ENCODE measurements around the gene BCAS3.
A peak's percentile ranks its signal among the peaks of the same experiment; 100 is the strongest.
"Not testable (repeated sequence)": the region's sequence is repeated elsewhere in the genome, so short reads cannot be mapped to it uniquely, and the experiment has no call there.

The BCAS3 gene

DNA sequence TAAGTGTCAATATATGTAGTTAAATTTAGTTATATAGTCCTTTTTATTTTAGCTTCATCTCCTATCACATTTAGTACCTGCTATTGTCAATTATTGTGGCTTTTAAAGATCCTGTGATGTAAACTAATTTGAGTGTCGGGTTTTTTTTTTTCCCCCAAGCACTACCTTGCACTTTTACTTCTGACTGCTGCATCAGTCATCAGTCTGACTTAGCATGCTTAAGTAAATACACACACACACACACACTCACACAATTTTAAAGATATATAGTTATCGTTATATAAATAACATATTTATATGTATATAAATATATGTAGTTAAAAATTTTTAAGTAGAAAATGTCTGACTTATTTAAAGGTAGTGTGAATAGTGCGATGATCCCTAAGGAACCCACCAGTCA is 127.2 kb downstream of the BCAS3 start:
- DNase-seq = no peak

DNA sequence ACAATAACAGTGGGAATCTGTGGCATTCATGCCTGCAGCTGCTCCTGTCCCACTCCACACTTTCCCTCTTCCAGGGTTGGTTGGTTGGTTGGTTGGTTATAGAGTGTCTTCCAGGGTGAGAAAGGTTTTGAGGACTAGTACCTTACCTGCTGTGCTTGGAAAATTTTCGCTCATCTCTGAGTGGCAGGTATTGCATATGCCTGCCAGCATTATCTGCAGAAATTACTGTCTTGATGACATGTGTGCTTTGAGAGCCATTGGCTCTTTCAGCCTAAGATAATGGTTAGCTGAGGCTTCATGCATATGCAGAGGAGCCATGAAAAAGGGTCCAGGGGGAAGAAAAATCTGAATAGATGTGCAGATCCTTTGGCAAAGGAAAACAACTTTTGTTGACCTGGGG is 131.8 kb downstream of the BCAS3 start:
- no peak for DNase-seq

DNA sequence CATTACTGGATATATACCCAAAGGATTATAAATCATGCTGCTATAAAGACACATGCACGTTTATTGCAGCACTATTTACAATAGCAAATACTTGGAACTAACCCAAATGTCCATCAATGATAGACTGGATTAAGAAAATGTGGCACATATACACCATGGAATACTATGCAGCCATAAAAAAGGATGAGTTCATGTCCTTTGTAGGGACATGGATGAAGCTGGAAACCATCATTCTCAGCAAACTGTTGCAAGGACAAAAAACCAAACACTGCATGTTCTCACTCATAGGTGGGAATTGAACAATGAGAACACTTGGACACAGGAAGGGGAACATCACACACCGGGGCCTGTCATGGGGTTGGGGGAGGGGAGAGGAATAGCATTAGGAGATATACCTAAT is 137.3 kb downstream of the BCAS3 start:
- DNase-seq = not testable (repeated sequence)

DNA sequence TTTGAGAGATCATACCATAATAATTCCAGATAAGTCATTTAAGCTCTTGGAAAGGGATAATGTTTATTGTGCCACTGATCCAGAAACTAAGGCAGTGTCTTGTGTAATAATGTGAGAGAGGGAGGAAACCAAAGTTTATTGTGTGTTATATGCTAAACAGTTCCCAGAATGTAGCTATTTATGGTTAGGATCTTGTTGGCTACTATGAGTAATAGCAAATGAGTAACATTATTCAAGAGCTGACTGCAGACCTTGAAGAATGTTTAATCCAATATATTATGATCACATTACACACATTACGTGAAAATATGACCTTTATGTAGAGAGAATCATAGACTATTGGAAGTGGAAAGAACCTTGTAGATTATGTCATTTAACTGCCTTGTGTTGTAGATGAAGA is 139.5 kb downstream of the BCAS3 start:
- DNase-seq = no peak

DNA sequence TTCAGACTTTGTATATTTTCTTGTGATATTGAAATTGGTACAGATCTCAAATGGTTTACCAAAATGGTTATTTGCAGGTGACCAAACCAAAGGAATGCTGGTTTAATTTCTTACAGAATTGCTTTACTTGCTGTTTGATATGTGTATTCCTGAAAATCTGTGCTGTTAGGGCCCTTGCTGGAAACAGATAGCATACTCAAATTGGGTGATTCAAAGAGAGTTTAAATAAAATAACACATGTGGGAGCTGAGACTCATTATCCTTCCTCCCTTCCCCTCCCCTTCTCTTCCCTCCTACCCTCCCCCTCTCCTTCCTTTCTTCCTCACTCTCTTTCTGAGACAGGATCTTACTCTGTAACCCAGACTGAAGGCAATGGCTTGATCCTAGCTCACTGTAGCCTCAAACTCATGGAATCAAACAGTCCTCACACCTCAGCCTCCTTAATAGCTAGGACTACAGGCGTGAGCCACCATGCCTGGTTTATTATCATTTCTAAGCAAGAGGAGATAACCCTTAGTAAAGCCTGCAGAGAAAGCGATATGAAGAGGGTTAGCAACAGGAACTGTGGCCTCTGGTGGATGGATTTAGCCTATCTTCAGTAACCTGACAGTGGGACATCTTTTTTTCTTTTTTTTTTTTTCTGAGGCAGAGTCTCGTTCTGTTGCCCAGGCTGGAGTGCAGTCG is 141.9 kb downstream of the BCAS3 start:
- no peak for DNase-seq

DNA sequence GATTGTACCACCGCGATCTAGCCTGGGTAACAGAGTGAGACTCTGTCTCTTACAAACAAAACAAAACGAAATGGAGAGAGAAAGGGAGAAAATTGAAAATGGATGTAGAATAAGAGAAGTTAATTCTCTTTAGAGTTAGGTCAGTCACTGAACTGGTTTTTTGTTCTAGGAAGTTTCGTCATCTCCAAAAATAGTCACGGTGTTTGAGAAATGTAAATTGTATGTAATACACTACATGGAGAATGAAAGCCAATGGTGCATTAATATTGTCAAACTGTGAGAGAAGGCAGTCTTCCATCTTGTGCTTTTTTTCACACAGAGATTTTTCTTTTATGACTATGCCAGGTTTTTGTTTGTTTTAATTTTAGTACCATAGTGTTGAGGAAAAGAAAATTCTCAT is 145.9 kb downstream of the BCAS3 start:
- DNase-seq = no peak

DNA sequence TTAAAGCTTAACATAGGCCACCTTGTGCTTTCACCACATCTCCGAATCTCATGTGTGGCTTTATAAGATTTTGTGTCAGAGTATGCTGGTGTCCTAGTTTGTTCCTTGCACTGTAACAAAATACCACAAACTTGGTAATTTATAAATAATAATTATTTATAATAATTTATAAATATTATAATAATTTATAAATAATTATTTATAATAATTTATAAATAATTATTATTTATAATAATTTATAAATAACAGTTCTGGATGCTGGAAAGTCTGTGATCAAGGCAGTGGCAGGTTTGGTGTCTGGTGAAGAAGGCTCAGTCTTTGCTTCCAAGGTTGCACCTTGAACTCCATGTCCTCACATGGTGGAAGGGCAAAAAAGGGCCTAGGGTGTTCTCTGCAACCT is 147.7 kb downstream of the BCAS3 start:
- DNase-seq = no peak

DNA sequence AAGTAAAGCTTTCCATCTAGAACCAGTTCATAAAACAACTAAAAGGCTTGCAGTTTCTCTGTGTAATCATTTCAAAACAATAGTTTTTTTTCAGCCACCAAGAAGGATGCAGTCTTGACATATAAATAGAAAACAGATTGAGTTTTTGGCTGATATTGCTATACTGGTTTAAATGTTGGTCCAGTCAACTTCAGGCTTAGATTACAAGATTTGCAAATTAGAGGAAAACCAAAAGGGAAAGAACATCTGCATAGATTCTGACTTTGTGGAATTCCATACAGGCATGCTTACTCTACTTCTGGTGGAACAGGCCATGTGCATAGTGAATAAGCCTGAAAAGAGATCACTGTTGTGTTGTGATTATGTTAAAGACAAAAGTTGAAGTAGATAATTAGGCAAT is 150.3 kb downstream of the BCAS3 start:
- no peak for DNase-seq

DNA sequence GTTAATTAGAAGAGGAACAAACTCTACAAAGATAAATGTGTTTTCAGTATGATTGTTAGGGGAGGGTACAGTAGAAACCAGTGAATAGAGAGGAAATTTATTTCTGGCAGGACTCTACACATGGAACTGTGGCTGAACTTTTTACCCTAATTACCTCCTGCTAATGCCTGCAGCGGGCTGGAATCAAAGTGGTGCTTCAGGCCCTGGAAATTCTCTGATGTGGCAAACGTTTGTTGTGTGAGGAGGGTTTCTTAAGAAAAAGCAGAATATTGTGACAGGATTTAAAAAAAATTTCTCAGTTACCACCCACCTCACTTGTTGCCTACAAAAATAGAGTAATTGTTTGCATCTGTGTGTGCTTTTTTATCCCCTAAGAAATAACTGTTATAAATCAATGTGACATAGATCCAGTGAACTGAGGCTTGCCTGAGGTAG is 154.5 kb downstream of the BCAS3 start:
- DNase-seq = peak; percentile 8

DNA sequence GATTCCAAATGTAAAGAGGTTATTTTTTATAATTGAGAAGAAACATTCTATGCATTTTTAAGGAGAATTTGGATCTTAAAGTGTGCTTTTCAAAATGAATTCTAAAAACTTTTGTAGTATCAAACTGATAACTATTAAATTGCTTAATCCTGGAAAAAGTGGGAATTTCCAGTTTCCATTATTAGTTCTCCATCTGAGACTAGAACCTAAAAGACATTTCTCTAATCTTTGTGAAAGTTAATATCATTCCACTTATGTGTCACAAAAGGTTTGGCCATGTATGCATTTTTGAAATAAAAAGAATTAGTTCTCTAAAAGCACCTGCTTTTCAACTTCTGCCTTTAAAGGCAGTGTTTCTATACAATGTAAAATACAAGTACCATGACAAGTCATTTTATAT is 155.0 kb downstream of the BCAS3 start:
- no peak for DNase-seq

DNA sequence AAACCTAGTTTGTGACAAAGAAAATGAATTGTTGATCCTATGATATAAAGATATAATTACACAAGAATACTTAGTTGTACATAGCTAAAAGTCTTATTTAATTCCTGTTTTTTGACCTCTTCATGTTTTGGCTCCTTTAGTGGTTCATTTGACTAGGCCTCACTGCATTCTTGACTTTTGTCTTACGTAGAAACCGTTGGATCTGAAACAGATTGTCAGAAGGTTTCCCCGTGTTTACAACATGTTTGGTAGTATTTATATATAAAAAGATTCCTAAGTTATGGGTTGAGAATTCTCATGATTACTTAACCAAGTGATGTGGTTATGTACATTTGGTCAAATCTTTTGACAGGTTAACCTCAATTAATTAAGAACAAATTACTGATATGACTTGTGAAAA is 162.8 kb downstream of the BCAS3 start:
- no peak for DNase-seq

DNA sequence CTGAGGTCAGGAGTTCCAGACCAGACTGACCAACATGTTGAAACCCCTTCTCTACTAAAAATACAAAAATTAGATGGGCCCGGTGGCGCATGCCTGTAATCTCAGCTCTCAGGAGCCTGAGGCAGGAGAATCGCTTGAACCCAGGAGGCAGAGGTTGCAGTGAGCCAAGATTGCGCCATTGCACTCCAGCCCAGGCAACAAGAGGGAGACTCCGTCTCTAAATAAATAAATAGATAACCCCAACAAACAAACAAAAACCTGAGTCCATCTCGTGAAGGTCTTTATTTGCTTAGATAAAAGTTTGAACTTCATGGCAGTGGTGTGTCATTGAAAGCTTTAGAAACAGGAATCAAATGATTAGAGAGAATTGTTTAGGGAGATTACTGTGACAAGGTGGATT is 167.4 kb downstream of the BCAS3 start:
- no peak for DNase-seq

DNA sequence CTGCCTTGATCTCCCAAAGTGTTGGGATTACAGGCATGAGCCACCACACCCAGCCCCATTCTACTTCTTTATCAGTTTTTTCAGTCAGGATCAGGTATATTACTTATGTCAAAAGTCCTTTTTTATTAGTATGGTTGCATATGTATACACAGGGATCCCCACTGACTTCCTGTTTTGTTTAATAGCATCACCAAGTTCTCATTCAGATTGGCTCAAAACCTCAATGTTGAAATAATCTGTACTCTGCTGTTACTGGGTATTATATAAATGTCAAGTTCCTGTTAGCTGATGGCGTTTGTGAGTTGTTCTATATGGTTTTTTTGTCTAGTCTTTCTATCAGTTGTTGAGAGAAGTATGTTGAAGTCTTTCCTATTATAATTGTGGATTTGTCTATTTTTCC is 168.5 kb downstream of the BCAS3 start:
- DNase-seq = no peak

DNA sequence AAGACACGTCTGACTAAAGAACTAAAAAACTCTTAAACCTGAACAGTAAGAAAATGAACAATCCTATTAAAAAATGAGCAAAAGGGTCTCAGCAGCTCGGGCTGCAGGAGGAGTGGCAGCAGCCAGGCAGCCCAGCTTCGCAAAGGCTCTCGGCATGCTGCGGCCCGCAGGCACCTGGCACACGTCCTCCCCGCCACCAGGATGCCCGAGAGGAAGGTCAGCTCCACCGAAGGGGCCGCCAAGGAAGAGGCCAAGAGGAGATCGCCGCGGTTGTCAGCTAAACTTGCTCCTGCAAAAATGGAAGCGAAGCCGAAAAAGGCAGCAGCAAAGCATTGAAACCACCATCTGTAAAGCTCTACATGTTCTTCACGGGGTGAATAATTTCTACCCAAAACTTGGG is 173.5 kb downstream of the BCAS3 start:
- no peak for DNase-seq

DNA sequence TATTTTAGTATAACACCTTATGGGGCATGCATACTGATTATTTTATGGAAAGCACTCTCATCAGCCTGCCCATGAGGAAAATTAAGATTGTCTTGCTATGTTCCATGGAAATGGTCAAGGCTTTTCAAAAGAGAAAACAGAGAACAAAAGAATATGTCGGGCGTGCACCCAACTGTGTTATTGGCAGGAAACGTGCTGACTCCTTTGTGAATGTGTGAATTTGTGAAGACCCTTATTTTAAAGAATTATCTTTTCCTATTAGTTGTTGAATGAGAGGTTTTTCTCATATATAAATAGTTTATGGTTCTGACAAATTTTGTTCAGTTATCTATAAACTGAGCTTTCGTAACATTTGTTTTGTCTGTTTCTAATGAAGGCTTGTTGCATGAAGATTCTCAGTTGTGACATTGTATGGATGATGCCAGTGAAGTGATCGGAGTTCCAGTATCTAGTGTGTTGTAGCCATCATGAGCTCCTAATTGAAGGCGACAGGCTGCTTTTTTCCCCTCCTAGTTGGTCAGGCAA is 180.0 kb downstream of the BCAS3 start:
- DNase-seq = no peak

DNA sequence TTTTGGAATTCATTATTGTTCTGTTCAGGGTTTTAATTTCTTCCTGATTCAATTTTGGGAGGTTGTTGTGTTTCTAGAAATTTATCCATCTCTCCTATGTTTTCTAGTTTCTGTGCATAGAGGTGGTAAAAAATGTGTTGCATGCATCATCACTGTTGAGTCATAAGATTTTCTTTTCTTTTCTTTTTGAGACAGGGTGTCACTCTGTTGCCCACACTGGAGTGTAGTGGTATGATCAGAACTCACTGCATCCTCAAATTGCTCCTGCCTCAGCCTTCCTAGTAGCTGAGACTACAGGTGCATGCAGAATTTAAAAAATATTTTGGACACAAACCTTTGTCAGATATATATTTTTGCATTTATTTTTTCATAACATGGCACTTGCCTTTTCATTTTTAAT is 184.8 kb downstream of the BCAS3 start:
- DNase-seq = no peak

DNA sequence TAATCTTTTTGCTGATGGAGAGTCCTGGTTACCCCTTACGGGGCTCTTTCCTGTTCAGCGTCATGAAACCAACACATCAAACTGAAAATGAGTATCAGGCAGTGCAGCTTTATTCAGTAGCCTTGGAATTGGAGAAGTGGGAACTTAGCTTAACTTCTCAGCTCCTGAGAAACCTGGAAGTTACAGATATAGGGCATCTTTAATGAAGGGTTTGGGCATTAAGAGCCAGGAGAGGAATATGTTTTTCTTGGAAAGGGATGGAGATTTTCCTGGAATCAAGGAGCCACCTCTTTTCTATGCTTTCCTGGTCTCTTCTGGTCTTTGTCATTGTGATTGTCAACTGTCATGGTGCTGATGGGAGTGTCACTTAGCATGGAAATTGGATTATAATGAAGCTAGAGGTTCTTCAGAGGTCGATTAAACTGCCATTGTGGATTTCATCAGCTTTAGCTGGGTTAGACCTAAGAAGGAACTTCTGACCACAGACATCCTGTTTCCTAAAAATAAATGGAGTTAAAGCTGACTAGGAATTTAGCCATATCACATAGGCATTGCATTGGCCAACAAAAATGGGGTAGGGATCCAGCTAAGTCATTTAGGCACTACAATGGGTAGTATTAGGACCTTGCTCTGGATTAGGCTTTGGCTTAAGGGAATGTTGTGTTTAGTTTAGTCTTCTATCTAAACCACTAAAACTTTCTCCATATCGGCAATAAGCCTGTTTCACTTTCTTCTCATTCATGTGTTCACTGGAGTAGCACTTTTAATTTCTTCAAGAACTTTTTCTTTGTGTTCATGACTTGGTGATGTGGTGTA is 186.4 kb downstream of the BCAS3 start:
- DNase-seq = no peak

DNA sequence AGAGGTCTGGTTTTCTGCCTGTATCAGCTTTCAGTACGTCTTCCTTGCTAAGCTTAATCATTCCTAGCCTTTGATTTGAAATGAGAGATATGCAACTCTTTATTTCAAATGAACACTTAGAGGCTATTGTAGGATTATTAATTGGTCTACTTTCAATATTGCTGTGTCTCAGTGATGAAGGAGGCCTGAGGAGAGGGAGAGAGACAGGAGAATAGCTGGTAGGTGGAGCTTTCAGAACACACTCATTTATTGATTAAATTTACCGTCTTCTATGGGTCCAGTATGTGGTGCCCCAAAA is 187.0 kb downstream of the BCAS3 start:
- no peak for DNase-seq

DNA sequence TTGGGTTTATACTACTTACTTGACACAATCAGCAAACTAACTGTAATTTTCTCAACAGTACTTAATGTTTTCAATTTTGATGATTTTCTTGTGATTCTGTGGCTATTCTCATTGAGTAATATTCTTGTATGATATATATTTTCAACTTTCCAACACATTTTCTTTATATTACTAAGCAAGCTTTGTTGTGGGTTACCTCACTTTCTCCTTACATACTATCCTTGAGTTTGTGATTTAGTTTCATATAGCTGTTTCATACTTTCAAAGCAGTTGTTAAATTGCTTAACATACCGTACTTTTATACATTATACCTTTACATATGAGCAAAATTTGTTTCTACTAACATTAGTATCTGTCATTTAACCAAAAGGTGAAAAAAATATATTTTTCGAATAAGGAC is 197.1 kb downstream of the BCAS3 start:
- DNase-seq = no peak

DNA sequence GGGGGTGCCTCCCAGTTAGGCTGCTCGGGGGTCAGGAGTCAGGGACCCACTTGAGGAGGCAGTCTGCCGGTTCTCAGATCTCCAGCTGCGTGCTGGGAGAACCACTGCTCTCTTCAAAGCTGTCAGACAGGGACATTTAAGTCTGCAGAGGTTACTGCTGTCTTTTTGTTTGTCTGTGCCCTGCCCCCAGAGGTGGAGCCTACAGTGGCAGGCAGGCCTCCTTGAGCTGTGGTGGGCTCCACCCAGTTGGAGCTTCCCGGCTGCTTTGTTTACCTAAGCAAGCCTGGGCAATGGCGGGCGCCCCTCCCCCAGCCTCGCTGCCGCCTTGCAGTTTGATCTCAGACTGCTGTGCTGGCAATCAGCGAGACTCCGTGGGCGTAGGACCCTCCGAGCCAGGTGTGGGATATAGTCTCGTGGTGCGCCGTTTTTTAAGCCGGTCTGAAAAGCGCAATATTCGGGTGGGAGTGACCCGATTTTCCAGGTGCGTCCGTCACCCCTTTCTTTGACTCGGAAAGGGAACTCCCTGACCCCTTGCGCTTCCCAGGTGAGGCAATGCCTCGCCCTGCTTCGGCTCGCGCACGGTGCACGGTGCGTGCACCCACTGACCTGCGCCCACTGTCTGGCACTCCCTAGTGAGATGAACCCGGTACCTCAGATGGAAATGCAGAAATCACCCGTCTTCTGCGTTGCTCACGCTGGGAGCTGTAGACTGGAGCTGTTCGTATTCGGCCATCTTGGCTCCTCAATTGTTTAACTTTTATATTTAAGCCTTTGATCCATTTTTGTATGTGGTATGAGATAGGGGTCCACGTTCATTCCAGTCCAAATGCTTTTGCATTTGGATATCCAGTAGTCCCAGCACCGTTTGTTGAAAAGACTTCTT is 209.3 kb downstream of the BCAS3 start:
- peak; percentile 6 for DNase-seq

DNA sequence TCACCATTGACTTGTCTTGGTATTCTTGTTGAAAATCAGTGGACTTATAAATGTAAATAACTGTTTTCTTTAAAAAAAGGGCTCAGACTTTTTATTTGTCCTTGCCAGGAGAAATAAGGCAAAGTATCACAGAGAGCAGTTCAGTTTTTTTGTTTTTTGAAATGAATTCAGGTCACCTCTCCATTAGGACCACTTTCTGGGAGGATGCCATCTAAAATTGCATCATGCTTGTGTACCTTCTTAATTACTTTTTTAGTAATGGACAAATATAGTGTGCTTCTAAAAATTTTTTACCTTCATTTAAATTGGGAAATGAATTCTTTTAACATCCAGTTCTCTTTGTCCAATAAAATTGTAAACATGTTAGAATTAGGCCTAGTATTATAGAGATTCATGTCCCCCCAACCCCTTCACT is 210.0 kb downstream of the BCAS3 start:
- no peak for DNase-seq

DNA sequence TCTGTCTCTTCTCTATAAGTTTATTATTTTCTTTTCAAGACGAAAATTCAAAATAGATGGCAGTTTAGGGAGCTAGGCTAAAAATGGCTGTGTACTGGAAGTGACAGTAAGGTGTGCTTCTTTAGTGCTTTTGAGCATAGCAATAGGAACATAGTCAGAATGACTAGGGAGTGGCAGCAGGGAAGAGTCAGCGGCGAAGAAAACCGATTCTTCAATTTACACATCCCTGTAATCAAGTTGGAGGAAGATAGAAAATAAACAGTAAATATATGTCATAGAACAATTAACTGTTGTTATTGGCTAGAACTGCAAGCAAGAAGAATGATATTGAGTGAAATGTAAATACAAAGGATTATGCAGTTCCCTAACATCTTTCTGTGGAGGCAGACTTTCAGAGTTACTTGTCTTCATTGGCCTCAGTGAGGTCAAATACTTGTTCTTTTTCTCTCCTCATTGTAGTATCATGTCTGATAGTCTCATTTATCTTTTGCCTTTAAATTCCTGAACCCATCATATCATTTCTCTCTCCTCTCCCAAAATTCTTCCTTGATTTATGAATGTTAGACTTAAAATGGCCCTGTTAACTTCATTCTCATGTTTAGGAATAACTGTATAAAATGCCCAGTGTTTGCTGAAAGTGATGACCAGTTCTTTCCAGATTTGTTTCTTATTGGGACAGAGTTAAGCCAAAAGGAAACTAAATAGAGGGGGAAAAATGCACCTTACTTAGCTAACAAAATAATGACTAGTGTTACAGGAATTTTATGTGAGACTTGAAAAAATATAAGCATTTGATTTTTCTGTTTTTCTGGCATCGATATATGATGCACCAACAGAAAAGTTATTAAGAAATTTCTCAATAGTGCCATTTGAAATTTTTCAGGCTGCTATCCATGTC is 211.4 kb downstream of the BCAS3 start:
- no peak for DNase-seq

DNA sequence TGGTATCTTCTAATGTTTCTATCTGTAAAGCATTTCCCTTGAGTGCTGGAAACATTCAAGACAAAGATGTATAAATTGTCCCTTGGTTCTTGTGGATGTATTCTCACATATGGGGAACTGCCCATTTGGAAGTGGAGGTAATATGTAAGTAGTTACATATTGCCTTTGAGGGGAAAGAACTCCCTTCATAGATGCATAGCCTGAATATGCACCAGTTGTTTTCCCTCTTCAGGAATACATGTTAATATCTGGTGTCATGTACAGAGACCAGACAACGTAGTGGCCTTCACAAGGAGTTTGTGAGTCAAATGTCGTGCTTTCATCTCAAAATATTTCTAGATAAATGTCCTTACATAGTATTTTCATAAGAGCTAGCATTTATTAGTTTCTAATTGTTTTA is 213.5 kb downstream of the BCAS3 start:
- DNase-seq = no peak
